HCT116 (cell line): ENCODE results near the gene MAPK8IP3.

ENCODE experiments used
- CTCF ChIP-seq, 3 experiments: fragments of 200-600 bp in 1 of 3; sonication (generic) in 1 of 3; IDR thresholded peaks in 2 of 3; conservative IDR thresholded peaks in 1 of 3; 2 replicates each; pipeline ENCODE4 v1.5.1; 2012 to 2017; ENCODE audit warnings: low read depth in 2 of 3, low read length in 2 of 3, antibody characterized with exemption in 1 of 3, borderline replicate concordance in 1 of 3, control low read depth in 1 of 3, mild to moderate bottlenecking in 1 of 3, mixed read lengths in 1 of 3, mixed run types in 1 of 3, moderate library complexity in 1 of 3; ENCODE audit not compliant: insufficient read depth in 1 of 3
- EZH2 ChIP-seq: fragments of 200-600 bp; sonication (generic); IDR thresholded peaks from 2 replicates; pipeline ENCODE4 v1.6.1; 2017; ENCODE audit warnings: antibody characterized with exemption, mixed run types
- POLR2A ChIP-seq: IDR thresholded peaks from 2 replicates; pipeline ENCODE4 v1.7.0; 2011; ENCODE audit warnings: borderline replicate concordance; ENCODE audit not compliant: insufficient read depth, insufficient read length; ENCODE audit errors: extremely low read depth
- POLR2AphosphoS5 ChIP-seq: IDR thresholded peaks from 2 replicates; pipeline ENCODE4 v1.6.1; 2011; ENCODE audit warnings: mild to moderate bottlenecking, low read depth, low read length, moderate library complexity
- RAD21 ChIP-seq: IDR thresholded peaks from 2 replicates; pipeline ENCODE4 v1.6.1; 2012; ENCODE audit warnings: low read depth, mild to moderate bottlenecking

GRCh38 chr16:1743376-1744337 is 37.7 kb downstream of the MAPK8IP3 start:
- TF ChIP-seq POLR2A (no peak), EZH2 (no peak), CTCF (IDR thresholded peaks at IDR 0.05 in 2 of 3, conservative IDR thresholded peaks at IDR 0.05 in 1 of 3; ENCODE audit: borderline replicate concordance in 1 of 3, insufficient read depth in 1 of 3, low read depth in 2 of 3, low read length in 2 of 3) (no peak), POLR2AphosphoS5 (no peak), RAD21 (no peak)
